ENCODE data around the gene NEURL4.
A peak's percentile ranks its signal among the peaks of the same experiment; 100 is the strongest.

Gene NEURL4

DNA sequence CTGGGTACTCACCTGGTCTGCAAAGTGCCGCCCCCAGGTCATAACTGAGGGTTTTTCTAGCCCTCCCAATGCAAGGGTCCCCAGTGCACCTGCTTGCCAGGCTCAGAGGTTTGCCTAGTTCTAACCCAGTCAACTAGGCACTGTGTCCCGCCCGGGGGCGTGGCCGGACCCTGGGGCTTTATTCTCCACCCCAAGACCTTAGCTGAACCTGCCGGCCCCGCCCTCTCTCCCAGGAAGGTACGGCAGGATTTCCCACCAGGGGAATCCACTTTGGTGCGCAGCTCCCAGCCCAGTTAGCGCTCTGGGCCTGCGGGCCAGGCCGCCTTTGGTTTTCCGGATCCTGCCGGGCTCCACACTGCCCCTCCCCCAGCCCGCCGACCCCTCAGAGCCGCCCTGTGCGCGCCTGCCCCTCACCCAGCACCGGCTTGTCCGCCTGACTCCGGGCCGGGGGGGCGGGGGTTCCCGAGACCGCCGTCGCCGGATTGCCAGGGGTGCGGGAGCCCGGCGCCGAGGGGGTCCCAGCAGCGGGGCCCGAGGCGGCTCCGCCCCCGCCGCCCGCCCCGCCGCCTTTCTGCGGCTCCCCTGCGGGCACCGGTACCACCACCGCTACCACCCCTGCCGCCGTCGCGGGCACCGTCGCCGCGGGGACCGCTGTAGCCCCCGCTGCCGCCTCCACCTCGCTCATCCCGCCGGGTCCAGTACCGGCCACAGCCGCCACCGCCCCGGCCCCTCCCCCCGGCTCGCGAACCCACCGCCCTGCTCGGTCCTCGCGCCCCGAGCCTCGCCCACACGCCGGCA, 35.1 kb downstream of the NEURL4 start:
- no peak overlapping the region for H2BK5ac ChIP-seq (ENCODE audit: low read depth, low read length, poor library complexity, severe bottlenecking)
- no peak overlapping the region for H2AFZ ChIP-seq (ENCODE audit: low read depth, low read length)
- no peak overlapping the region for H4K8ac ChIP-seq (ENCODE audit: low read length)
- no peaks in the 10 kb centered on the region for H3K9me3 ChIP-seq (ENCODE audit: control insufficient read depth, low read length)
- no peak overlapping the region for H3K14ac ChIP-seq (ENCODE audit: low read length in 2 of 2)
- H3K23ac ChIP-seq (ENCODE audit: low read length in 2 of 2): no peak overlapping the region
- H2BK120ac ChIP-seq (ENCODE audit: low read depth, low read length): no peak overlapping the region
- no peak overlapping the region for H2AK5ac ChIP-seq (ENCODE audit: low read length, severe bottlenecking)
- no peak overlapping the region for H4K91ac ChIP-seq (ENCODE audit: low read length)
- H3K36me3 ChIP-seq (ENCODE audit: control insufficient read depth in 1 of 2, insufficient read depth in 2 of 2, low read depth in 1 of 2, low read length in 2 of 2): no peaks in the 10 kb centered on the region
- H3K9ac ChIP-seq (ENCODE audit: low read length): no peak overlapping the region
- no peak overlapping the region for H3K4ac ChIP-seq (ENCODE audit: low read depth in 1 of 2, low read length in 2 of 2)
- no peak overlapping the region for H2BK12ac ChIP-seq (ENCODE audit: low read length in 2 of 2)
- no peak for DNase-seq
- no peak overlapping the region for H2BK15ac ChIP-seq (ENCODE audit: low read depth, poor library complexity, severe bottlenecking)
- 8% methylated on average over 28 of the region's 75 CpGs for WGBS
- peak overlapping the region; percentile 48 for H3K4me2 ChIP-seq (ENCODE audit: low read length, poor library complexity, severe bottlenecking)
- no peak overlapping the region for H3K4me3 ChIP-seq (ENCODE audit: insufficient read depth in 1 of 2, low read depth in 1 of 2, low read length in 2 of 2)
- H3K18ac ChIP-seq (ENCODE audit: low read depth in 1 of 2, low read length in 2 of 2): no peak overlapping the region
- peaks cover 18% of the 10 kb centered on the region for H3K4me1 ChIP-seq (ENCODE audit: control insufficient read depth, insufficient read depth, low read depth, low read length)
- peaks cover 58 to 63% of the 10 kb centered on the region in 2 experiments for H3K27me3 ChIP-seq (ENCODE audit: control insufficient read depth in 1 of 2, insufficient read depth in 1 of 2, low read length in 2 of 2)
- no peaks in the 10 kb centered on the region for H3K79me1 ChIP-seq (replicated peaks; ENCODE audit: low read length, poor library complexity, severe bottlenecking)
- H3K27ac ChIP-seq (ENCODE audit: low read length, poor library complexity, severe bottlenecking): no peak overlapping the region

- Histone ChIP-seq H3K36me3 (ENCODE audit: control insufficient read depth in 1 of 2, insufficient read depth in 2 of 2, low read depth in 1 of 2, low read length in 2 of 2) (no peaks in the 10 kb centered on the region), H3K9me3 (ENCODE audit: control insufficient read depth, low read length) (no peaks in the 10 kb centered on the region), H3K4me1 (ENCODE audit: control insufficient read depth, insufficient read depth, low read depth, low read length) (peaks cover 18% of the 10 kb centered on the region), H3K27me3 (ENCODE audit: control insufficient read depth in 1 of 2, insufficient read depth in 1 of 2, low read length in 2 of 2) (peaks cover 66 to 71% of the 10 kb centered on the region in 2 experiments), H2BK12ac (ENCODE audit: low read length in 2 of 2) (no peak overlapping the region), H4K8ac (ENCODE audit: low read length) (no peak overlapping the region), H3K4me2 (ENCODE audit: low read length, poor library complexity, severe bottlenecking) (no peak overlapping the region), H3K4me3 (ENCODE audit: insufficient read depth in 1 of 2, low read depth in 1 of 2, low read length in 2 of 2) (no peak overlapping the region), H4K91ac (ENCODE audit: low read length) (no peak overlapping the region), H3K4ac (ENCODE audit: low read depth in 1 of 2, low read length in 2 of 2) (no peak overlapping the region), H2AK5ac (ENCODE audit: low read length, severe bottlenecking) (no peak overlapping the region), H2BK15ac (ENCODE audit: low read depth, poor library complexity, severe bottlenecking) (no peak overlapping the region), H3K18ac (ENCODE audit: low read depth in 1 of 2, low read length in 2 of 2) (no peak overlapping the region), H2BK5ac (ENCODE audit: low read depth, low read length, poor library complexity, severe bottlenecking) (no peak overlapping the region), H3K14ac (ENCODE audit: low read length in 2 of 2) (no peak overlapping the region), H2BK120ac (ENCODE audit: low read depth, low read length) (no peak overlapping the region), H3K23ac (ENCODE audit: low read length in 2 of 2) (no peak overlapping the region), H3K9ac (ENCODE audit: low read length) (no peak overlapping the region), H3K79me1 (replicated peaks; ENCODE audit: low read length, poor library complexity, severe bottlenecking) (no peaks in the 10 kb centered on the region), H3K27ac (ENCODE audit: low read length, poor library complexity, severe bottlenecking) (no peak overlapping the region), H2AFZ (ENCODE audit: low read depth, low read length) (no peak overlapping the region)
- WGBS: 95% methylated on average over 7 of the region's 11 CpGs
- DNase-seq: no peak
Observed at GRCh38 chr17:7293159-7293558, 36.0 kb downstream of the NEURL4 start.

- Histone ChIP-seq H3K18ac (ENCODE audit: low read depth in 1 of 2, low read length in 2 of 2) (no peak overlapping the region), H2BK120ac (ENCODE audit: low read depth, low read length) (no peak overlapping the region), H2BK15ac (ENCODE audit: low read depth, poor library complexity, severe bottlenecking) (no peak overlapping the region), H3K14ac (ENCODE audit: low read length in 2 of 2) (no peak overlapping the region), H2AK5ac (ENCODE audit: low read length, severe bottlenecking) (no peak overlapping the region), H3K23ac (ENCODE audit: low read length in 2 of 2) (no peak overlapping the region), H2AFZ (ENCODE audit: low read depth, low read length) (no peak overlapping the region), H4K91ac (ENCODE audit: low read length) (no peak overlapping the region), H3K9ac (ENCODE audit: low read length) (no peak overlapping the region), H2BK5ac (ENCODE audit: low read depth, low read length, poor library complexity, severe bottlenecking) (no peak overlapping the region), H3K9me3 (ENCODE audit: control insufficient read depth, low read length) (no peaks in the 10 kb centered on the region), H3K4me1 (ENCODE audit: control insufficient read depth, insufficient read depth, low read depth, low read length) (peaks cover 18% of the 10 kb centered on the region), H3K4me2 (ENCODE audit: low read length, poor library complexity, severe bottlenecking) (no peak overlapping the region), H3K79me1 (replicated peaks; ENCODE audit: low read length, poor library complexity, severe bottlenecking) (no peaks in the 10 kb centered on the region), H3K27me3 (ENCODE audit: control insufficient read depth in 1 of 2, insufficient read depth in 1 of 2, low read length in 2 of 2) (peaks cover 70 to 76% of the 10 kb centered on the region in 2 experiments), H3K4ac (ENCODE audit: low read depth in 1 of 2, low read length in 2 of 2) (no peak overlapping the region), H3K27ac (ENCODE audit: low read length, poor library complexity, severe bottlenecking) (no peak overlapping the region), H2BK12ac (ENCODE audit: low read length in 2 of 2) (no peak overlapping the region), H4K8ac (ENCODE audit: low read length) (no peak overlapping the region), H3K36me3 (ENCODE audit: control insufficient read depth in 1 of 2, insufficient read depth in 2 of 2, low read depth in 1 of 2, low read length in 2 of 2) (no peaks in the 10 kb centered on the region), H3K4me3 (ENCODE audit: insufficient read depth in 1 of 2, low read depth in 1 of 2, low read length in 2 of 2) (no peak overlapping the region)
- no peak for DNase-seq
- 58% methylated on average over 5 of the region's 6 CpGs for WGBS
Observed at GRCh38 chr17:7292729-7293128, 36.4 kb downstream of the NEURL4 start.

DNA sequence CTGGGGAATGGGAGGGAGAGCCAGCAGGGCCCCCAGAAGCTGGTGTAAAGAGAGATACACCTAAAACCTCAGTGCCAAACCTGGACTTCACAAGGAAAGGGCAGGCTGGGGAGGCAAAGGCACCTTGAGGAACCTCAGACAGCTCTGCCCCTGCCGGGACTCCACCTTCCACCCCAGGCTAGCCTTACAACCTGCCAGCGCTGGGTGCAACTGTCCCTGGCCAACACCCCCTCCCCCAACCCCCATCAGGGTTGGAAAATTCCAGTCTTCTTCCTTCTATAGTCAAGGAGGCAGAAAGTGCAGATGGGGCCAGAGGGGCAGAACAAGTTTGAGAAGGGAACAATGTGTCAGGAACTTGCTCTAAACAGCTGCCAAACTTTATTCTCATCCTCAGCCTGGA, 36.9 kb downstream of the NEURL4 start:
- Histone ChIP-seq H3K36me3 (ENCODE audit: control insufficient read depth in 1 of 2, insufficient read depth in 2 of 2, low read depth in 1 of 2, low read length in 2 of 2) (no peaks in the 10 kb centered on the region), H3K9me3 (ENCODE audit: control insufficient read depth, low read length) (no peaks in the 10 kb centered on the region), H3K4me3 (ENCODE audit: insufficient read depth in 1 of 2, low read depth in 1 of 2, low read length in 2 of 2) (no peak overlapping the region), H3K9ac (ENCODE audit: low read length) (no peak overlapping the region), H3K18ac (ENCODE audit: low read depth in 1 of 2, low read length in 2 of 2) (no peak overlapping the region), H3K14ac (ENCODE audit: low read length in 2 of 2) (no peak overlapping the region), H2BK5ac (ENCODE audit: low read depth, low read length, poor library complexity, severe bottlenecking) (no peak overlapping the region), H4K8ac (ENCODE audit: low read length) (peak overlapping the region; percentile 14), H3K79me1 (replicated peaks; ENCODE audit: low read length, poor library complexity, severe bottlenecking) (no peaks in the 10 kb centered on the region), H3K23ac (ENCODE audit: low read length in 2 of 2) (no peak overlapping the region), H2AK5ac (ENCODE audit: low read length, severe bottlenecking) (no peak overlapping the region), H3K4ac (ENCODE audit: low read depth in 1 of 2, low read length in 2 of 2) (no peak overlapping the region), H2BK12ac (ENCODE audit: low read length in 2 of 2) (no peak overlapping the region), H3K4me1 (ENCODE audit: control insufficient read depth, insufficient read depth, low read depth, low read length) (peaks cover 18% of the 10 kb centered on the region), H4K91ac (ENCODE audit: low read length) (no peak overlapping the region), H2BK120ac (ENCODE audit: low read depth, low read length) (no peak overlapping the region), H2BK15ac (ENCODE audit: low read depth, poor library complexity, severe bottlenecking) (no peak overlapping the region), H2AFZ (ENCODE audit: low read depth, low read length) (no peak overlapping the region), H3K27me3 (ENCODE audit: control insufficient read depth in 1 of 2, insufficient read depth in 1 of 2, low read length in 2 of 2) (peaks cover 74 to 81% of the 10 kb centered on the region in 2 experiments), H3K27ac (ENCODE audit: low read length, poor library complexity, severe bottlenecking) (no peak overlapping the region), H3K4me2 (ENCODE audit: low read length, poor library complexity, severe bottlenecking) (no peak overlapping the region)
- no peak for DNase-seq
- 100% methylated on average over 2 of the region's 2 CpGs for WGBS

Measured in mesenchymal stem cell (in vitro differentiated cells and primary cell).